ENCODE measurements around the gene RNF32.
"Not testable (repeated sequence)": the region's sequence is repeated elsewhere in the genome, so short reads cannot be mapped to it uniquely, and the experiment has no call there.

GRCh38 chr7:156697283-156697682 lies 56.7 kb downstream of the RNF32 start:
- not testable (repeated sequence) for TF ChIP-seq POLR2A, CTCF (IDR thresholded peaks at IDR 0.05)
